Fibroblast of lung (primary cell): ENCODE measurements around the gene TSHZ2. TPM values are rescaled to one million over a fixed set of nuclear protein-coding genes. Genes with fewer than 3 reads are reported as not detected.

Source experiments
- DNase-seq, 2 donors: peaks; one replicate each; pipeline versions ENCODE4 v3.0.0 to v3.0.0-alpha.2; 2010; ENCODE audit warnings: low read depth in 2 of 2
- H2AFZ ChIP-seq: 2 replicates; pipeline ENCODE4 v1.5.1; 2012; ENCODE audit warnings: low read length, control low read depth, inconsistent platforms
- H3K27ac ChIP-seq: 2 replicates; pipeline ENCODE4 v1.5.1; 2011; ENCODE audit warnings: low read length, control low read depth; ENCODE audit not compliant: insufficient read depth
- H3K27me3 ChIP-seq: 2 replicates; pipeline ENCODE4 v1.5.1; 2011; ENCODE audit warnings: mild to moderate bottlenecking, low read length; ENCODE audit not compliant: control insufficient read depth, insufficient read depth
- H3K36me3 ChIP-seq: 2 replicates; pipeline ENCODE4 v1.5.1; 2011; ENCODE audit warnings: low read length; ENCODE audit not compliant: control insufficient read depth, insufficient read depth
- H3K4me1 ChIP-seq: 2 replicates; pipeline ENCODE4 v1.5.1; 2011; ENCODE audit warnings: low read length; ENCODE audit not compliant: control insufficient read depth, insufficient read depth; ENCODE audit errors: extremely low read depth
- H3K4me2 ChIP-seq: 2 replicates; pipeline ENCODE4 v1.5.1; 2011; ENCODE audit warnings: low read length, control low read depth; ENCODE audit not compliant: insufficient read depth; ENCODE audit errors: extremely low read depth
- H3K4me3 ChIP-seq, 4 experiments: fragments of 200-600 bp in 1 of 4; sonication (generic) in 1 of 4; replicated peaks in 1 of 4; 2 replicates each; pipeline ENCODE4 v1.5.1; 2011 to 2016; ENCODE audit warnings: low read length in 4 of 4, low read depth in 3 of 4, mild to moderate bottlenecking in 3 of 4, control low read depth in 2 of 4, inconsistent platforms in 1 of 4, mixed read lengths in 1 of 4; ENCODE audit not compliant: insufficient read depth in 1 of 4; ENCODE audit errors: control extremely low read depth in 1 of 4
- H3K79me2 ChIP-seq: 2 replicates; pipeline ENCODE4 v1.5.1; 2012; ENCODE audit warnings: mild to moderate bottlenecking, low read length, inconsistent platforms; ENCODE audit not compliant: control insufficient read depth, insufficient read depth
- H3K9ac ChIP-seq: 2 replicates; pipeline ENCODE4 v1.5.1; 2011; ENCODE audit warnings: mild to moderate bottlenecking, low read length, control low read depth; ENCODE audit not compliant: insufficient read depth
- H3K9me3 ChIP-seq: 2 replicates; pipeline ENCODE4 v1.5.1; 2012; ENCODE audit warnings: low read depth, low read length; ENCODE audit not compliant: control insufficient read depth, insufficient read depth
- H4K20me1 ChIP-seq: 2 replicates; pipeline ENCODE4 v1.5.1; 2011; ENCODE audit warnings: low read length; ENCODE audit not compliant: control insufficient read depth, insufficient read depth; ENCODE audit errors: extremely low read depth
- EZH2 ChIP-seq: IDR thresholded peaks from 2 replicates; pipeline ENCODE4 v1.5.1; 2012; ENCODE audit warnings: low read length, control low read depth, mild to moderate bottlenecking; ENCODE audit errors: missing control alignments
- polyA plus RNA-seq, 2 donors: library from polyadenylated mRNA; depleted of rRNA in 1 of 2; stranded (reverse) in 1 of 2; unstranded in 1 of 2; fragments of >200 nt; gene quantifications; 2 replicates each; pipeline ENCODE4 v1.2.1, GENCODE V29; 2011 to 2012; ENCODE audit warnings: missing spikeins in 1 of 2
- total RNA-seq: library from RNA; depleted of rRNA; stranded (reverse); fragments of >200 nt; gene quantifications from 2 replicates; pipeline ENCODE4 v1.2.1, GENCODE V29; 2014
- TF ChIP-seq, protein P1 (sequence below), 2 donors: IDR thresholded peaks in 1 of 2; conservative IDR thresholded peaks in 1 of 2; 1 replicate in 1 of 2; 2 replicates in 1 of 2; pipeline ENCODE4 v1.5.1; 2011 to 2012; ENCODE audit warnings: low read length in 2 of 2, control low read depth in 1 of 2, inconsistent platforms in 1 of 2, low read depth in 1 of 2, mild to moderate bottlenecking in 1 of 2

Gene TSHZ2
- total and polyA plus RNA-seq, 2 donors (not counting 1 experiment from before 2014, with no cell fraction given): 0.15 to 2.6 TPM

DNA sequence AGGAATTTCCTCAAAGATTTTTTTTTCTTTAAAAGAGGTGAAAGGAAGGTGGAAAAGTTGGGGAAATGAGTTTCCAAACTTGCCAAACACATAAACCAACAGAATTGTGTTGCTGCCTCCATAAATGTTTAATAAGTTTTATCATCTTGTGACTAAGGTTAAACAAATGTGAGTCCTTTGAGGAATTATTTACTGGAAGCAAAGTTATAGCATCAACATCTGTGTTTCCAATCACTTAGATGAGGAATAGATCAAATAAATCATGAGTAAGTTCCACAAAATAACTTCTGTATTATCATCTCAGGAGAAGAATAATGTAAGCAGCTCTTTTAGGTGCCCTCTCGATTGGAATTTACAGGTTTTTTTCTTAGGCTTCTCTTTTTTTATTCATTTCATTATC is 20.5 kb downstream of the TSHZ2 start:
- Histone ChIP-seq H3K4me2 (no peak overlapping the region), H3K4me3 (no peak overlapping the region), H3K27ac (no peak overlapping the region), H3K9ac (no peak overlapping the region), H3K36me3 (no peaks in the 10 kb centered on the region), H2AFZ (no peak overlapping the region), H4K20me1 (no peaks in the 10 kb centered on the region), H3K9me3 (no peaks in the 10 kb centered on the region), H3K27me3 (no peaks in the 10 kb centered on the region), H3K79me2 (no peaks in the 10 kb centered on the region), H3K4me1 (no peaks in the 10 kb centered on the region)
- DNase-seq: peak in 1 of 2 donors; percentile 56
- TF ChIP-seq, protein P1, sequence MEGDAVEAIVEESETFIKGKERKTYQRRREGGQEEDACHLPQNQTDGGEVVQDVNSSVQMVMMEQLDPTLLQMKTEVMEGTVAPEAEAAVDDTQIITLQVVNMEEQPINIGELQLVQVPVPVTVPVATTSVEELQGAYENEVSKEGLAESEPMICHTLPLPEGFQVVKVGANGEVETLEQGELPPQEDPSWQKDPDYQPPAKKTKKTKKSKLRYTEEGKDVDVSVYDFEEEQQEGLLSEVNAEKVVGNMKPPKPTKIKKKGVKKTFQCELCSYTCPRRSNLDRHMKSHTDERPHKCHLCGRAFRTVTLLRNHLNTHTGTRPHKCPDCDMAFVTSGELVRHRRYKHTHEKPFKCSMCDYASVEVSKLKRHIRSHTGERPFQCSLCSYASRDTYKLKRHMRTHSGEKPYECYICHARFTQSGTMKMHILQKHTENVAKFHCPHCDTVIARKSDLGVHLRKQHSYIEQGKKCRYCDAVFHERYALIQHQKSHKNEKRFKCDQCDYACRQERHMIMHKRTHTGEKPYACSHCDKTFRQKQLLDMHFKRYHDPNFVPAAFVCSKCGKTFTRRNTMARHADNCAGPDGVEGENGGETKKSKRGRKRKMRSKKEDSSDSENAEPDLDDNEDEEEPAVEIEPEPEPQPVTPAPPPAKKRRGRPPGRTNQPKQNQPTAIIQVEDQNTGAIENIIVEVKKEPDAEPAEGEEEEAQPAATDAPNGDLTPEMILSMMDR (conservative IDR thresholded peaks at IDR 0.05 in 1 of 2, IDR thresholded peaks at IDR 0.05 in 1 of 2; ENCODE audit: low read depth in 1 of 2, low read length in 2 of 2): no peak
- no peak for TF ChIP-seq EZH2

DNA sequence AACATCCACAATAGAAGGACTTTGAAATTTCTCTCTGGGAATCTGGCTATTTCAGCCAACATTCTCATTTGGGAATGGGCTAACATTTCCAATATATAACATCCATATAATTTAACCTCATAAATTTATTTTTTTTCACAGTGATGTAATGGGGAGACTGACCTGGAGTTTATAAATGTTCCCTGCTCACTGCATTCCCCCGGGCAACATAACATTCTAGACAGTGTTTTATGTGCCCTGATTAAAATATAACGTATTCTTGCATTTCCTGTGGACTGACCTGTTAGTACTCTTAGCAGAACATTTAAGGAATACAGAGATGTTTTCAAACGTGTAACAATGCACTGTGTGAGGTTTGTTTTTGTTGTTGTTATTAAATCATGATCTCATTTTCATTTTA is 20.9 kb downstream of the TSHZ2 start:
- Histone ChIP-seq H3K27me3 (no peaks in the 10 kb centered on the region), H3K79me2 (no peaks in the 10 kb centered on the region), H2AFZ (no peak overlapping the region), H3K36me3 (no peaks in the 10 kb centered on the region), H3K4me3 (no peak overlapping the region), H3K4me2 (no peak overlapping the region), H3K4me1 (no peaks in the 10 kb centered on the region), H3K27ac (no peak overlapping the region), H4K20me1 (no peaks in the 10 kb centered on the region), H3K9me3 (no peaks in the 10 kb centered on the region), H3K9ac (no peak overlapping the region)
- no peak for DNase-seq
- TF ChIP-seq EZH2: no peak
- TF ChIP-seq, protein P1 (conservative IDR thresholded peaks at IDR 0.05 in 1 of 2, IDR thresholded peaks at IDR 0.05 in 1 of 2; ENCODE audit: low read depth in 1 of 2, low read length in 2 of 2): no peak

DNA sequence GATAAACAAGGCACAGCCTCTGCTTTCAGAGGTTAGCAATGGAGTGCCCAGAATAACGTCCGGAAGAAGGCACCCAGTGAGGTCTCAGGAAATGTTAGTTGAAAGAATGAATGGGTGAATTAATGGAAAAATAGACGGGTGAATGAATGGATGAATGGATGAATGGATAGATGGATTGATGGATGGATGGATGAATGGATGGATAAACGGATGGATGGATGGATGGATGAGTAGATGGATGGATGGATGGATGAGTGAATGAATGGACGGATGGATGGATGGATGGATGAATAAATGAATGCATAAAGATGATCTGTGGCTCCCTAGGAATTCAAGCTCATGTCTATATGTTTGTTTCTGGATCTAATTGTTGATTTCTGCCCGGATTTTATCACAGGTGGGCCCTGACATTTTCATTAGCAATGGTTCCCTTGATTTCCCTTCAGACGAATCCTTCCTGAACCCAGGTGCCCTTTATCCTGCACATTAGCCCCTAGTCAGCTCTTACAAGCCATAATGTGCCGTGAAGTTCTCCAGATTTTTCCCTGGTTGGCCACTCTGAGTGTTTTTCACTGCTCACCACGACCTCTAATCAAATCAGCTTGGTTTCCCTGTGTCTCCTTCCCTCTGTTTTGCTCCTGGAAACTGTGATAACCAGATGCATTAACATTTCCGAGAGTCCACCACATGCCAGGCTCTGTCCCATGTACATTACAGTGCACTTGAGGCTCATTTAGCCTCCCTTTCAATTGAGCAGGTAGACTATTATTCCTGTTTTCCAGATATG is 22.2 kb downstream of the TSHZ2 start:
- Histone ChIP-seq H3K27me3 (no peaks in the 10 kb centered on the region), H3K4me3 (no peak overlapping the region), H3K79me2 (no peaks in the 10 kb centered on the region), H3K9me3 (no peaks in the 10 kb centered on the region), H3K4me2 (no peak overlapping the region), H4K20me1 (no peaks in the 10 kb centered on the region), H3K9ac (no peak overlapping the region), H3K36me3 (no peaks in the 10 kb centered on the region), H3K27ac (no peak overlapping the region), H3K4me1 (no peaks in the 10 kb centered on the region), H2AFZ (no peak overlapping the region)
- no peak for DNase-seq
- no peak for TF ChIP-seq EZH2
- TF ChIP-seq, protein P1 (conservative IDR thresholded peaks at IDR 0.05 in 1 of 2, IDR thresholded peaks at IDR 0.05 in 1 of 2; ENCODE audit: low read depth in 1 of 2, low read length in 2 of 2): no peak
